ENCODE data around the gene LDLRAD4. TPM values are rescaled to one million over a fixed set of nuclear protein-coding genes. Genes with fewer than 3 reads are reported as not detected.
A peak's percentile ranks its signal among the peaks of the same experiment; 100 is the strongest.

The LDLRAD4 gene
- total and polyA plus RNA-seq, 2 donors = 46.9 to 80.0 TPM

DNA sequence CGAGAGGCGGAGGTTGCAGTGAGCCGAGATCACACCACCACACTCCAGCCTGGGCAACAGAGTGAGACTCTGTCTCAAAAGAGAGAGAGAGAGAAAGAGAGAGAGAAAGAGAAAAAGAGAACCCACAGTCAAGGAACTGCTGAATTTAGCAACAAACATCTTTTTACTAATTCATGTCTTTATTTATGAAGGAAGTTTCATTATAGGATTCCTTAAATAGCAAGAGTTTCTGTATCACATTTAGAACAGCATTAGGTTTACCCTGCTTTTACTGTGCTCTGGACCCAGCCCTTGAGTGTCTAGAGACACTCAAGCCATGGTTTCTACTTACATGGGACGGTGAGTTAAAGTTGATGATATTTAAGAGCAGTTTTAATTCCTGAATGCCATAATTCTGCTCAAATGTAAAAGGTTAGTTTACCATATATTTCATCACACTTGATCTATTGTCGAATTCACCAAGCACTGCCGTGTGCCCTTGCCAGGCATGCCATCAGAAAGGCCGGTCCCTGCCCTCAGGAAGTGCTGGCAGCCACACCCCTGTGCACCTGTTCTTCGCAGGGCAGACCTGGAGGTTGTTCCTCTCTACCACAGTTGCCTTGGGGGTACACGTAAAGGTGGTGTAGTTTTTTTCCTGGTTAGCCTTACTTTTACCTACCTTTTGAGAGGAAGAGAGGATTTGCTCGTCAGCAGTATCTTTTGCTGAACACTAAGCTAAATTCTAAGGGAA is 153.3 kb downstream of the LDLRAD4 start:
- Histone ChIP-seq H3K27me3 (ENCODE audit: control insufficient read depth in 2 of 2, insufficient read depth in 1 of 2, low read length in 1 of 2) (no peaks in the 10 kb centered on the region), H3K36me3 (ENCODE audit: control insufficient read depth in 2 of 2, insufficient read depth in 2 of 2, low read length in 1 of 2) (peaks cover 6 to 15% of the 10 kb centered on the region in 2 donors), H3K4me3 (ENCODE audit: low read length in 2 of 2) (no peak overlapping the region), H3K4me1 (ENCODE audit: control insufficient read depth in 2 of 2, insufficient read depth in 2 of 2, low read length in 2 of 2) (peaks cover 58 to 92% of the 10 kb centered on the region in 2 donors), H3K9me3 (ENCODE audit: control insufficient read depth in 2 of 2, insufficient read depth in 1 of 2, low read length in 1 of 2) (no peaks in the 10 kb centered on the region), H3K27ac (ENCODE audit: low read depth in 1 of 2, low read length in 1 of 2) (peak overlapping the region in 1 of 2 donors; percentile 29)
- WGBS = 55% methylated on average over 10 of the region's 10 CpGs
- DNase-seq (ENCODE audit: low read depth in 6 of 9, low spot score in 9 of 9) = no peak

- Histone ChIP-seq H3K27ac (ENCODE audit: low read depth in 1 of 2, low read length in 1 of 2) (peak overlapping the region in 1 of 2 donors; percentile 29), H3K9me3 (ENCODE audit: control insufficient read depth in 2 of 2, insufficient read depth in 1 of 2, low read length in 1 of 2) (no peaks in the 10 kb centered on the region), H3K27me3 (ENCODE audit: control insufficient read depth in 2 of 2, insufficient read depth in 1 of 2, low read length in 1 of 2) (no peaks in the 10 kb centered on the region), H3K4me3 (ENCODE audit: low read length in 2 of 2) (no peak overlapping the region), H3K36me3 (ENCODE audit: control insufficient read depth in 2 of 2, insufficient read depth in 2 of 2, low read length in 1 of 2) (peaks cover 6 to 15% of the 10 kb centered on the region in 2 donors), H3K4me1 (ENCODE audit: control insufficient read depth in 2 of 2, insufficient read depth in 2 of 2, low read length in 2 of 2) (peaks cover 62 to 92% of the 10 kb centered on the region in 2 donors)
- WGBS = 94% methylated on average over 8 of the region's 8 CpGs
- no peak for DNase-seq (ENCODE audit: low read depth in 6 of 9, low spot score in 9 of 9)
Measured at GRCh38 chr18:13372531-13372951, 154.0 kb downstream of the LDLRAD4 start.

DNA sequence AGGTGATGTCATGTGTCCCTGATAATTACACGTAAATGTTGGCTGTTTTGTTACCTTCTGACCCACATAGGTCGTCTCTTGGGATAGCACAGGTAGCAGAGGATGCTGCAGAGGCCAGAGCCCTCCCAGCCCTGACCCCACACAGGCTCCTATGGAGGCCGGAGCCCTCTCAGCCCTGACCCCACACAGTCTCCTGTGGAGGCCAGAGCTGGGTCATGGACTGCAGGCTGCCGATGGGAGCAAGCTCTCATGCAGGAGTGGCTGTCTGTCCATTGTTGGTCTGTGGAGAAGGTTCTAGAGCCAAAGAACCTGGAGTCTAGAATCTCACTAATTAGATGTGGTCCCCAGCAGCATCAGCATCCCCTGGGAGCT is 155.5 kb downstream of the LDLRAD4 start:
- DNase-seq (ENCODE audit: low read depth in 6 of 9, low spot score in 9 of 9) = no peak
- H3K27me3 ChIP-seq (ENCODE audit: control insufficient read depth in 2 of 2, insufficient read depth in 1 of 2, low read length in 1 of 2) = no peaks in the 10 kb centered on the region
- peaks cover 70 to 91% of the 10 kb centered on the region in 2 donors for H3K4me1 ChIP-seq (ENCODE audit: control insufficient read depth in 2 of 2, insufficient read depth in 2 of 2, low read length in 2 of 2)
- H3K27ac ChIP-seq (ENCODE audit: low read depth in 1 of 2, low read length in 1 of 2) = no peak overlapping the region
- WGBS = 97% methylated on average over 4 of the region's 4 CpGs
- H3K36me3 ChIP-seq (ENCODE audit: control insufficient read depth in 2 of 2, insufficient read depth in 2 of 2, low read length in 1 of 2) = peaks cover 6 to 15% of the 10 kb centered on the region in 2 donors
- no peak overlapping the region for H3K4me3 ChIP-seq (ENCODE audit: low read length in 2 of 2)
- H3K9me3 ChIP-seq (ENCODE audit: control insufficient read depth in 2 of 2, insufficient read depth in 1 of 2, low read length in 1 of 2) = no peaks in the 10 kb centered on the region

- H3K27ac ChIP-seq (ENCODE audit: low read depth in 1 of 2, low read length in 1 of 2) = peak overlapping the region in 1 of 2 donors; percentile 46
- no peaks in the 10 kb centered on the region for H3K9me3 ChIP-seq (ENCODE audit: control insufficient read depth in 2 of 2, insufficient read depth in 1 of 2, low read length in 1 of 2)
- H3K36me3 ChIP-seq (ENCODE audit: control insufficient read depth in 2 of 2, insufficient read depth in 2 of 2, low read length in 1 of 2) = peaks cover 6 to 15% of the 10 kb centered on the region in 2 donors
- H3K4me1 ChIP-seq (ENCODE audit: control insufficient read depth in 2 of 2, insufficient read depth in 2 of 2, low read length in 2 of 2) = peaks cover 69 to 91% of the 10 kb centered on the region in 2 donors
- H3K27me3 ChIP-seq (ENCODE audit: control insufficient read depth in 2 of 2, insufficient read depth in 1 of 2, low read length in 1 of 2) = no peaks in the 10 kb centered on the region
- no peak for DNase-seq (ENCODE audit: low read depth in 6 of 9, low spot score in 9 of 9)
- no peak overlapping the region for H3K4me3 ChIP-seq (ENCODE audit: low read length in 2 of 2)
- 96% methylated on average over 17 of the region's 17 CpGs for WGBS
Measured at GRCh38 chr18:13374468-13375301, 156.1 kb downstream of the LDLRAD4 start.

DNA sequence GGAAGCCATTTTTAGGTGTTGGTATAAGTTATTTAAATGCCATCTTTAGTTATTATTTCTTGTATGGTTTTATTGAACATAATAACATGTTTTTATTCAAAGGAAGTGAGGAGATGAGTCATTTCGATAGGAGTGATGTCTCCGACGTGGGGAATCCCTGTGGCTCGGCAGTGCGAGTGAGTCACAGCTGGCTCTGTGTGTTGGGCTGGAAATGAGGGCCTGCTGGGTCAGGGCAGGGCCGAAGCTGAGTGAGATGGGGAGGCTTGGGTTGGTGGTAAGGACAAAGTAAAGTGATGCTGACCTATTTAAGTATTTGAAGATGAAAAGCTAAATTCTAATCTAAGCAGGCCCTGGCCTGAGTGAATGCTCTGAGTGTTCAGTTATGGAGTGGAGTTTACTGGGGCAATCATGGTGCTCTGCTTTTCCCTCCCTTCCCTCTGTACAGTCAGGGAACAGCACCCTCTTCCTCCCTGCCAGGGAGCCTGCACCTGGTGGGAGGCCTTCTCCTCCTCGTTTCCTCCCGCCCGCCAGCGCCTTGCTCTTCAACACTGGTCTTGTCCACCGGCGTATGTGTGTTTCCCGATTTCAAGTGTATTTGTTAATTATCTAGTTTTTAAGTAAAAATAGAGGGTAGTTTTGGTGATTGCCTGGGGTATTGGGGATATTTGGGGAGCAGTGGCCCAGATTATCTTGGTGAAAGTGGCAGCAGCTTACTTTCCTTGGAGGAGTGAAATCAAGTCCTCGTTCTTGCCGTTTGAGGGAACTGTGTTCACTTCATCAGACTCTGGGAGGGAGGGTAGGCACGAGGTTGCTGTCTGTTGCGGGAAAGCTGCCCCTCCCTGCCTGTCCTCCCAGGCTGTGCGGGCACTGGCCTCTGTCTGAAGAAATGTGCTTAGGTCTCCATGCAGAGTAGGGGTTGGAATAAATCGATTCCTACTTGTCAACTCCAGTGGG is 157.0 kb downstream of the LDLRAD4 start:
- H3K4me3 ChIP-seq (ENCODE audit: low read length in 2 of 2) = no peak overlapping the region
- WGBS = 88% methylated on average over 19 of the region's 19 CpGs
- H3K4me1 ChIP-seq (ENCODE audit: control insufficient read depth in 2 of 2, insufficient read depth in 2 of 2, low read length in 2 of 2) = peaks cover 64 to 90% of the 10 kb centered on the region in 2 donors
- H3K27me3 ChIP-seq (ENCODE audit: control insufficient read depth in 2 of 2, insufficient read depth in 1 of 2, low read length in 1 of 2) = no peaks in the 10 kb centered on the region
- H3K9me3 ChIP-seq (ENCODE audit: control insufficient read depth in 2 of 2, insufficient read depth in 1 of 2, low read length in 1 of 2) = no peaks in the 10 kb centered on the region
- peak overlapping the region; percentile 67 to 84 for H3K27ac ChIP-seq (ENCODE audit: low read depth in 1 of 2, low read length in 1 of 2)
- no peak for DNase-seq (ENCODE audit: low read depth in 6 of 9, low spot score in 9 of 9)
- H3K36me3 ChIP-seq (ENCODE audit: control insufficient read depth in 2 of 2, insufficient read depth in 2 of 2, low read length in 1 of 2) = peaks cover 6 to 15% of the 10 kb centered on the region in 2 donors

GRCh38 chr18:13376298-13376840 is 157.8 kb downstream of the LDLRAD4 start:
- WGBS = 88% methylated on average over 23 of the region's 23 CpGs

GRCh38 chr18:13376841-13377351 is 158.3 kb downstream of the LDLRAD4 start:
- Histone ChIP-seq H3K27ac (ENCODE audit: low read depth in 1 of 2, low read length in 1 of 2) (peak overlapping the region; percentile 77 to 84), H3K36me3 (ENCODE audit: control insufficient read depth in 2 of 2, insufficient read depth in 2 of 2, low read length in 1 of 2) (peaks cover 6 to 12% of the 10 kb centered on the region in 2 donors)

More at GRCh38 chr18:13376298-13376840, 157.8 kb downstream of the LDLRAD4 start:
- Histone ChIP-seq H3K27me3 (ENCODE audit: control insufficient read depth in 2 of 2, insufficient read depth in 1 of 2, low read length in 1 of 2) (no peaks in the 10 kb centered on the region), H3K36me3 (ENCODE audit: control insufficient read depth in 2 of 2, insufficient read depth in 2 of 2, low read length in 1 of 2) (peaks cover 6 to 12% of the 10 kb centered on the region in 2 donors), H3K4me3 (ENCODE audit: low read length in 2 of 2) (no peak overlapping the region), H3K27ac (ENCODE audit: low read depth in 1 of 2, low read length in 1 of 2) (peak overlapping the region; percentile 77 to 84), H3K9me3 (ENCODE audit: control insufficient read depth in 2 of 2, insufficient read depth in 1 of 2, low read length in 1 of 2) (no peaks in the 10 kb centered on the region), H3K4me1 (ENCODE audit: control insufficient read depth in 2 of 2, insufficient read depth in 2 of 2, low read length in 2 of 2) (peaks cover 66 to 91% of the 10 kb centered on the region in 2 donors)
- no peak for DNase-seq (ENCODE audit: low read depth in 6 of 9, low spot score in 9 of 9)

GRCh38 chr18:13377496-13377895 is 158.9 kb downstream of the LDLRAD4 start:
- Histone ChIP-seq H3K27ac (ENCODE audit: low read depth in 1 of 2, low read length in 1 of 2) (peak overlapping the region; percentile 77 to 84), H3K36me3 (ENCODE audit: control insufficient read depth in 2 of 2, insufficient read depth in 2 of 2, low read length in 1 of 2) (peaks cover 10 to 12% of the 10 kb centered on the region in 2 donors), H3K4me1 (ENCODE audit: control insufficient read depth in 2 of 2, insufficient read depth in 2 of 2, low read length in 2 of 2) (peaks cover 71 to 91% of the 10 kb centered on the region in 2 donors), H3K4me3 (ENCODE audit: low read length in 2 of 2) (no peak overlapping the region), H3K27me3 (ENCODE audit: control insufficient read depth in 2 of 2, insufficient read depth in 1 of 2, low read length in 1 of 2) (no peaks in the 10 kb centered on the region), H3K9me3 (ENCODE audit: control insufficient read depth in 2 of 2, insufficient read depth in 1 of 2, low read length in 1 of 2) (no peaks in the 10 kb centered on the region)
- no peak for DNase-seq (ENCODE audit: low read depth in 6 of 9, low spot score in 9 of 9)
- 91% methylated on average over 8 of the region's 8 CpGs for WGBS

More at GRCh38 chr18:13376841-13377351, 158.3 kb downstream of the LDLRAD4 start:
- peak in 8 of 9 donors; percentile 55 to 89 (median 76) for DNase-seq (ENCODE audit: low read depth in 6 of 9, low spot score in 9 of 9)
- no peak overlapping the region for H3K4me3 ChIP-seq (ENCODE audit: low read length in 2 of 2)
- no peaks in the 10 kb centered on the region for H3K27me3 ChIP-seq (ENCODE audit: control insufficient read depth in 2 of 2, insufficient read depth in 1 of 2, low read length in 1 of 2)
- WGBS = 36% methylated on average over 14 of the region's 14 CpGs
- no peaks in the 10 kb centered on the region for H3K9me3 ChIP-seq (ENCODE audit: control insufficient read depth in 2 of 2, insufficient read depth in 1 of 2, low read length in 1 of 2)
- peaks cover 71 to 91% of the 10 kb centered on the region in 2 donors for H3K4me1 ChIP-seq (ENCODE audit: control insufficient read depth in 2 of 2, insufficient read depth in 2 of 2, low read length in 2 of 2)
